ENCODE data around the gene FAM107A. TPM values are rescaled to one million over a fixed set of nuclear protein-coding genes. Genes with fewer than 3 reads are reported as not detected.
"Not testable (repeated sequence)": the region's sequence is repeated elsewhere in the genome, so short reads cannot be mapped to it uniquely, and the experiment has no call there.

The FAM107A gene
- total RNA-seq, 2 donors from 2014 or later = 50.0 to 55.1 TPM

DNA sequence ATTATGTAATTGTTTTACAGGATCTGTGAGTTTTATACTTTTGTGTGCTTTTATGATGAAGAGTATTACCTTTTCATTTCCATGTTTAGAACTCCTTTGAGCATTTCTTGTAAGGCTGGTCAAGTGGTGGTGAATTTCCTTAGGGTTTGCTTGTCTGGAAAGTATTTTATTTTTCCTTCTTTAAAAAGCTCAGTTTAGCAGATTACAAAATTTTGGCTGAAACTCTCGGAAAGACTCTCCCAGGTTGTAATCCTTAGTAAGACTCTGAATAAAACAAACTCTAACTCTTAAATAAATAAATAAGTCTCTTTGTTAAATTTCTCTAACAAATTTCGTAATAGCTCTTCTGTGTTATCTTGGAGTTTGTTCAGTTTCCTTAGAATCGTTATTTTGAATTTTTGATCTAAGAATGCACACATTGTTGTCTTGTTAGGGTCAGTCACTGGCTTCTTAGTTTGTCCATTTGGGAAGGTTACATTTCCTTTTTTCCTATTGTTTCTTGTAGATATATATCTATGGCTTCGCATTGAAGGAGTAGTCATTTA lies 25.5 kb downstream of the FAM107A start:
- intact Hi-C loops (cut with DNase I) = no loop called here
- DNase-seq = no peak
- no peak for ATAC-seq

- intact Hi-C loops (cut with DNase I) = no loop called here
Observed at GRCh38 chr3:58544541-58544940, 32.6 kb downstream of the FAM107A start.

GRCh38 chr3:58540176-58540858 lies 36.9 kb downstream of the FAM107A start:
- ATAC-seq (no peak), DNase-seq (no peak)
- intact Hi-C loops (cut with DNase I) = no loop called here

More at GRCh38 chr3:58544541-58544940, 32.6 kb downstream of the FAM107A start:
- no peak for DNase-seq
- ATAC-seq = no peak

GRCh38 chr3:58539626-58540025 lies 37.6 kb downstream of the FAM107A start:
- intact Hi-C loops (cut with DNase I) = no loop called here
- ATAC-seq (no peak), DNase-seq (no peak)

DNA sequence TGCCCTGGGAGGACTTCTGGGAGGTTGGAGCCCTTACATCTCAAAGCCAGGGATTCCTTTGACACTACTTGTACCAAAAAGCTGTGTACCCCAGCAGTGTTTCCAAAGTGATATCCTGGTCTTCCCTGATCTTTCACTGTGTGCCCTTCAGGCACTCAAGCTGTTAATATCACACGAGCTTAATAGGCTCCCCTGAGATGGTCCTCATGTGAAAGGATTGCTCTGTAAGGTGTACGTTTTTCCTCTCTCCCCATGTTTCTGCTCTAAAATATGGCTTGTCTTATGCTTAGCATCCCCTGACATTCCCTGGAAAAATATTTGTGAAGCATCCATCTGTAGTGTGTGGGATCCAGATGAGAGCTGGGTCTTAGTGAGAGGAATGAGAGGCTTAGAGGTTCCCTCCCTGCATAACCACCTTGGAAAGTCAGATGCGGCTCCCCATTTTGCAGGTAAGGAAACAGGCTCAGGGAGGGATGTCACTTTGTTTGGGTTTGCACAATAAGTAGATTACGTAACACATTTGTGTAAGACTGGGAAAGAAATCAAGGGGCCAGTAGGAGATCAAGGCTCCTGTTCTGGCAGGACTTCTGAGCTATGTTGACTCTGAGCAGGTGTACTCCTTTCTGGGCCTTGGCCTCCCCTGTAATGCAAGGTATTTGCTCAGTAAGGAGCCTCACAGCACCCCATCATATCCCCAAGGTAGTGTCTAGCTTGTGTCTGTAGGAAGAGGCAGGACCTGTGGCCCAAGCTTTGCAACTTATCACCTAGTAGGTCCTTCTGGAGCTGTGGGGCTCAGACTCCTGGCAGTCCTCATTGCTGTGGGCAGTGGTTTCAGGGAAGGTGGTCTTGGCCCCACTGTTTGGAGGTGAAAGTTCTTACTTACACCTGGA lies 39.5 kb downstream of the FAM107A start:
- no peak for ATAC-seq
- intact Hi-C loops (cut with DNase I) = no loop called here
- no peak for DNase-seq

- intact Hi-C loops (cut with DNase I) = no loop called here
- DNase-seq (peak; percentile 83), ATAC-seq (peak; percentile 94 to 96)
Observed at GRCh38 chr3:58536501-58537411, 40.4 kb downstream of the FAM107A start, which contains the start of gene ACOX2. Gene ACOX2 (minus strand): TSS chr3:58537190. CDS start chr3:58535106, 2,084 bp downstream.

DNA sequence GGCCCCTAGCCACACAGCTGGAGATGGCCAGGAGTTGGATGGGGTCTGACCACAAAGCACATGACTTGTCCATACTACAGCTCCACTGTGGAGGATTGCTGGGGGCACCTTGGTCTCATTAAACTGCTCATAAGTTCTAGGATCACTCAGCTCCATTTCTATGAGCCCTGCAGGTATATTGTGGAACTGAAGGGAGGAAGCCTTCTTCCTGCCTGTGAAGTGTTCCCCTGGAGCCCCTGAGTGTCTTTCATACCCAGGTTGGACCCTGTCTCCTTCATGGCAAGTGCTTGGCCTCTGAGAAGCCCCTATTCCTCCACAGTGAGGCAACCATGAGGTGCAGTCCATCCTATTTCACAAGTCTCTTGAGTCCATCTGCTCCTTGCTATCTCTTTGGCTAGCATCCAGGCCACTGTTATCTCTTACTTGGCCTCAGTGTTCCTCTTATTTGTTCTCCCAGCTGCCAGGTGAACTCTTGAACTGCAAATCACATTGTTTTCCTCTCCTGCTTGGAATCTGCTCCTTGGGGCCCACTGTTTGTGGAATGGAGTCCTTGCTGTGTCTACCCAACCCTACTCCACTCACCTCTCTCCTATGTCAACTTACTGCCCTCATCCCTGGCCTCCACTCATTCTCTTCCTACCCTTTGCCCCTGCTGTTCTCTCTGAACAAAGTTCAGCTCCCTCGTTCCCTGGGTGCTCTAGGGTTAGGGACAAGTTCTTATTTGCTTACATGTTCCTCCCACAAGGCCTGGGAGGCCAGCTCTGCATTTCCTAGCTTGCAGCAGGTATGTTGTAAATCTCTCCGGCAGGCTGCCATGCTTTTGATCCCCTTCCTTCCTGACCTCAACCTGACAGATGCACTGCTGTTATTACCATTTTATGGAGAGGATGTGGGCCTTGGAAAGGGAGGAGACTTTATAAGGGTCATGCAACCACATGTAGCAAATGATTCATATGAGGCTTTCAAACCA lies 41.4 kb downstream of the FAM107A start:
- ATAC-seq = peak in 1 of 2 donors; percentile 16
- intact Hi-C loops (cut with DNase I) = no loop called here
- DNase-seq = no peak

DNA sequence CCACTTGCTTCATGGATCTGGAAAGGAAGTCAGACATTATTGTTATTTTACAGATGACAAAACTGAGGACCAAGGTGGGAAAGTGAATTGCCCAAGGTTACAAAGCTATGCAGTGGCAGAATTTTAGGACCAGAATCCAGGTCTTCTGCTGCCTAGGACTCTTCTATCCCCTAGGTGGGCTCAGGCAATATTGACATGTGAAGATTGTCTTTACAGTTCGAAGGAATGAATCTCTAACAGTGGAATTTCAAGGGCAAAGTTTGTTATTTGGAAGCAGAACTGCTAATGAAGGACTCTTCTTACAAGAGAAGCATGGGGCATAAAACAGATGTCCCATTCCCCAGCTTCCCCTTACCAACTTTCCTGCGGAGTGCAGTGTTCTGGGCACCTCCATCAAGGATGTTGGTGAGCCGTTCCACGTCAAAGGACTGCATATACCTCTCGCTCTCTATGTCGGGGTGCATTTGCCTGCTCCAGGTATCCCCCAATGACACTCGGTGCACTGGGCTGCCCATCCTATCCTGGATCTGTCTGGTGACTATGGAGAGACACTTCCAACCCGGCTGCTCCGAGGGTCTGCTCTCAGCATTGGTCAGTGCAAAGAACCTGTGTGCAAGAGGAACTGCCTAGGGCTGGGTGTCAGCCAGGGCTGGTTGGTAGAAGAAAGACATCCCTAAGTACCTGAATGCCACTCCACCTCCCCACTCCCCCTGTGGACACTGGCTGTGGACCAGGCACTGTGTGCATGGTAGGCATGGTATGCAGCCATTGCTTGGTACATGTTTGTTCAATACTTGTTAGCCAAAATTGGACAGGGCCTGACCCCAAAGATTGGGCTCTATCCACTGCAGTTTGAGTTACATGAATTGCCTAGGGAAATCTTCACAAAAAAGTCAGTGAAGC lies 42.3 kb downstream of the FAM107A start:
- no peak for DNase-seq
- intact Hi-C loops (cut with DNase I) = loop anchor here in 1 of 2 donors (5.0 kb wide), 3 partner anchors 73 to 218 kb away; no protein-coding TSS in a partner anchor
- ATAC-seq = no peak

DNA sequence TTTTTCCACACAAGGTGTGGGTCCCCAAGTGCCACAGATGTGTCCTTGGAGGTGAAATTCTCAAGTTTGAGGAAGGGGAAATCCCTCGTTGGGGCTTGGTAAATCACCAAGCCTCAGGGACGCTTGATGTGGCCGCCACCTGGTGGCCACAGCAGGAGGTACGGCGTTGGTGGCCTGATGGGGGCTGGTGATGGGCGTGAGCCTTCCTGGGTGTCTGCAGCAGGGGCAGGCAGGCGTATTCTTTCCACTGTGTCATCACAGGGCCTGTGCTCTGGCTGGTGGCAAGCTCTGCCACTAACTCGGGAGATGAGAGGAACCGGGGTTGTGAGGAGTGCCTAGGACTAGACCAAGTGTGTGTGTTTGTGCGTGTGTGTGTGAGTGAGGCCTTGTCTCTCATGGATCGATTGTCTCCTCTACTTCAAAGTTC lies 44.4 kb downstream of the FAM107A start:
- DNase-seq (peak; percentile 74), ATAC-seq (peak; percentile 43 to 58)
- intact Hi-C loops (cut with DNase I) = loop anchor here in 1 of 2 donors (5.0 kb wide), 3 partner anchors 71 to 216 kb away; no protein-coding TSS in a partner anchor

DNA sequence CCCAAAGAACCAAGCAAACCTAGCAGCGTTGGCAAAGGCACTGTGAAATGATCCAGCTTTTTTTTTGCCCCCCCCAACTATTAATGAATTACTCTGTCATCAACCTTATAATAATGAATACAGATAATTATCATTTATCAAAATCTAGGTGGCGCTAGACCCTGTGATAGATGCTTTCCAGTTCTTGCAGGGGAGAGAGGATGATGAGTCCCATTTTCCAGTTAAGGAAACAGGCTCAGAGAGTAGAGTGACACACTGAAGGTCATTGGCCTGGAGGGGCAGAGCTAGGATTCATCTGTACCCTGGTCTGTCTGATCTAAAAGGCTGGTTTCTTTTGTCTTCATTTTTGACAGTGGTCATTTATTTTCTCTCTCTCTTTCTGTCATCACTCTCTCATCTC lies 45.2 kb downstream of the FAM107A start:
- ATAC-seq = no peak
- intact Hi-C loops (cut with DNase I) = loop anchor here in 1 of 2 donors (5.0 kb wide), 3 partner anchors 70 to 215 kb away; no protein-coding TSS in a partner anchor
- DNase-seq = no peak

- no peak for DNase-seq
- ATAC-seq = no peak
- intact Hi-C loops (cut with DNase I) = loop anchor here in 1 of 2 donors (5.0 kb wide), 3 partner anchors 69 to 214 kb away; no protein-coding TSS in a partner anchor
Observed at GRCh38 chr3:58531555-58531954, 45.6 kb downstream of the FAM107A start.

GRCh38 chr3:58530354-58530865 lies 46.8 kb downstream of the FAM107A start:
- ATAC-seq = no peak
- no peak for DNase-seq
- intact Hi-C loops (cut with DNase I) = loop anchor here in 1 of 2 donors (5.0 kb wide), 3 partner anchors 68 to 213 kb away; no protein-coding TSS in a partner anchor

DNA sequence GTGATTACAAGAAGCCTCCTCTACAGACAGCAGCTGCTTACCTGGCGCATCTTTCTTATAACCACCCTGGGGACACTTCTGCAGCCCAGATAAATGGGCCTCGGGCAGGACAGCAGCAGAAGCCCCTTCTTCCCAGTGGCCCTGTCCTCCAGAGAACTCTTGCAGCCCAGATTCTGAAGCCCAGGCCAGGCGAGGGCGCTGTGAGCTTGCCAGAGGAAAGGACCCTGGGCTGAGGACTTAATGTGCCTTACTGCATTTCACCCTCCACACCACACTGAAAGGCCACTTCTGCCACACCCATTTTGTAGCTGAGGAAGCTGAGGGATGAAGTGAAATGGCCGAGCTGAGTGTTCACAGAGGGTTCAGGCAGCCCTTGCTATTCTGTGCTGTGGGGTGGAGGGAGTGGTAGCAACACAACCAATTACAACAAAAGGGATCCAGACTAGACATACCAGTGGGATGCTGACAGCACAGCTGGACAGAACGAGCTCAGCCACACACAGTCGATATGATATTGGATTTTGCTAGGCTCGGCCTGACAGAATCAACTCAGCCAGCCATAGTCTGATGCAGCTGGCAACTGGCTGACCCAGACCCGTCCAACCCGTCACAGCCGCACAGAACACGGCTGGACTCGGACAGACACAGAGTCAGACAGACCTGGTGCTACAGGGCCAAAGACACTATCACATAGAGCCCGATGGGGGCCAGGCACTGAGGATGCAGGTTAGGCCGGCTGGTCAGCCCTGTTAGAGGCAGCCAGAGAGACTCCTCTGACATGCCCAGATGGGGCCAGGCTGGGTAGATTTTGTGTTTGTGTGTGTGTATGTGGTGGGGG lies 47.5 kb downstream of the FAM107A start:
- ATAC-seq (peak in 1 of 2 donors; percentile 6), DNase-seq (no peak)
- intact Hi-C loops (cut with DNase I) = loop anchor here in 1 of 2 donors (5.0 kb wide), 3 partner anchors 67 to 212 kb away; no protein-coding TSS in a partner anchor

DNA sequence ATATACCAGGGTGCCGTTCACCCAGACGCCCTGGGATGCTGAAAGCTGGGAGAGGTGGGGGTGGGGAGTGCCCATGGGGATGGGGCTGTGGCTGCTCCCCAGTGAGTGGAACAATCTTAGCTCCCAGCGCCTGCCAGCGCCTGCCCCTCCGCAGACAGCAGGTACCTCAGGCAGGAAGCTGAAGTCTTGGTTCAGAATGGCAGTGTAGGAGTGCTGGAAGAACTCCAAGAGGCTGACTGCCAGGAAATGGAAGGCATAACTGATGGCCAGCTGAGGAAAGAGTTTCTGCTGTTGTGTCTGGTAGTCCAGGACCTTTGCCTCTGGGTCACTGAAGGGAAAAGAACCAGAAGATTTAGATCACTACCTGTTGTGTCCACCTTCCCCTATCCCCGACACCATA lies 48.6 kb downstream of the FAM107A start:
- ATAC-seq = peak; percentile 25 to 42
- intact Hi-C loops (cut with DNase I) = no loop called here
- peak; percentile 50 for DNase-seq

DNA sequence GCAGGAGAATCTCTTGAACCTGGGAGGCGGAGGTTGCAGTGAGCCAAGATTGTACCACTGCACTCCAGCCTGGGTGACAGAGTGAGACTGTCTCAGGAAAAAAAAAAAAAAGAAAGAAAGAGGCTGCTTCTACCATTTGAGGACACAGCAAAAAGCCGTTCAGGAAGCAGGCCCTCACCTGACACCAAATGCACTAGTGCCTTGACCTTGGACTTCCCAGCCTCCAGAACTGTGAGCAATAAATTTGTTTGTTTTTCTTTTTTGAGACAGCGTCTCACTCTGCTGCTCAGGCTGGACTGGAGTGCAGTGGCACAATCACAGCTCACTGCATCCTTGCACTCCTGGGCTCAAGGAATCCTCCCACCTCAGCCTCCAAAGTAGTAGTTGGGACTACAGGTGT lies 49.8 kb downstream of the FAM107A start:
- ATAC-seq; DNase-seq; intact Hi-C loops (cut with DNase I): not testable (repeated sequence)

Measured in left cardiac atrium (tissue), 4 donors.